VCaP (cell line): ENCODE measurements around the gene DENND4A.
"Not testable (repeated sequence)": the region's sequence is repeated elsewhere in the genome, so short reads cannot be mapped to it uniquely, and the experiment has no call there.

Experiments used
- H3K27ac ChIP-seq: fragments of 450-650 bp; 2 replicates; pipeline ENCODE4 v1.5.1; 2017
- TF ChIP-seq, protein P1 (sequence below): fragments of 450-650 bp; conservative IDR thresholded peaks from 2 replicates; pipeline ENCODE4 v1.5.1; 2017; ENCODE audit warnings: mild to moderate bottlenecking, moderate library complexity

Gene DENND4A

DNA sequence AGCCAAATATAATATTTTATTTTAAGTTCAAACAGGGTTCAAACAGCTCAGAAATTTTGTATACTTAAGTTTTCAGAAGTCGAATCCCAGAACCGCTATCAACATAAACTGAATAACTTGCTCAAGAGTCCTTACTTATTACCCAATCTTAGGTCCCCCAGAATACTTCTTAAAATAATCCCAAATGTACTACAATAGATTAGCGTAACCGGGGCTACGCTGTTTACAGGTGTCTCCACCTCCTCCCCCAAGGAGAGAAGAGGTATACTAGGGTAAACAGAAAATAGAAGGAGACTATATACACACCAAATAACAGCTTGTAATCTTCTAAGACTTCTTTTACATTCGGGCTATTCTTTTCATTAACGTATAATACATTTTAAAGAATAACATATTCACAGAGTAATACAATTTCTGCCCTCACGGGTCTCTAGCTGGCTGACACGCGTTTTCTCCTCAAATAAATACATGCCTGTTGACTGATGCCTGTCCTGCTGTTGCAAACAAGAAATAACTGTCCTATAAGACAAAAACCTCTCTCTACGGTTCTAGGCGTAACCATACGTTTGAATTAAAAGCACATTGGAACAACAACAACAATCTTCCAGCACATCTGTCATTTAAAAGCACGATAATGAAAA lies 1.3 kb downstream of the DENND4A start:
- peak overlapping the region; percentile 88 for H3K27ac ChIP-seq
- TF ChIP-seq, protein P1, sequence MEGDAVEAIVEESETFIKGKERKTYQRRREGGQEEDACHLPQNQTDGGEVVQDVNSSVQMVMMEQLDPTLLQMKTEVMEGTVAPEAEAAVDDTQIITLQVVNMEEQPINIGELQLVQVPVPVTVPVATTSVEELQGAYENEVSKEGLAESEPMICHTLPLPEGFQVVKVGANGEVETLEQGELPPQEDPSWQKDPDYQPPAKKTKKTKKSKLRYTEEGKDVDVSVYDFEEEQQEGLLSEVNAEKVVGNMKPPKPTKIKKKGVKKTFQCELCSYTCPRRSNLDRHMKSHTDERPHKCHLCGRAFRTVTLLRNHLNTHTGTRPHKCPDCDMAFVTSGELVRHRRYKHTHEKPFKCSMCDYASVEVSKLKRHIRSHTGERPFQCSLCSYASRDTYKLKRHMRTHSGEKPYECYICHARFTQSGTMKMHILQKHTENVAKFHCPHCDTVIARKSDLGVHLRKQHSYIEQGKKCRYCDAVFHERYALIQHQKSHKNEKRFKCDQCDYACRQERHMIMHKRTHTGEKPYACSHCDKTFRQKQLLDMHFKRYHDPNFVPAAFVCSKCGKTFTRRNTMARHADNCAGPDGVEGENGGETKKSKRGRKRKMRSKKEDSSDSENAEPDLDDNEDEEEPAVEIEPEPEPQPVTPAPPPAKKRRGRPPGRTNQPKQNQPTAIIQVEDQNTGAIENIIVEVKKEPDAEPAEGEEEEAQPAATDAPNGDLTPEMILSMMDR: no peak

DNA sequence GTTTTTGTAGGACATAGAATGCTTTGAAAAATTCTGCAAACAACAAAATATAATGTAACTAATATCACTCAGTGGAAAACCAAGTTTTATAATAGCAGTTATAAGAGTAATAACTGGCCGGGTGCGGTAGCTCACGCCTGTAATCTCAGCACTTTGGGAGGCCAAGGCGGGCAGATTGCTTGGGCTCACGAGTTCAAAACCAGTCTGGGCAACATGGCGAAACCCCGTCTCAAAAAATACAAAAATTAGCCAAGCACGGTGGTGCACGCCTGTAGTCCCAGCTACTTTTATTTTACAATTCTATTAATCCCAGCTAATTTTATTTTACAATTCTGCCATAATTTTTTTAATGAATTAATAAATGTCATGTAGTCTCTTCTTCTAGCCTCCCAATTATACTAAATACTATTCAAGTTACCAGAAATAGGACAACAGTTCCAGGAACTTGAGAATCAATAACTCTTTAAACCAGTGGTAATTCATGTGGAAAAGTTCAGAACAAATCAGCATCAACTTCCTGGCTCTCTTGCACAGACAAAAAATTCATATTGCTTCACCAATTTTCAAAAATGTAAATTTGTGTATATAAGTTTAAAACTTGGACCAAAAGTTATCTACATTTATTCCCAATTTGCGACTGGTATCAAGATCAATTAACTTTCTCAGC lies 2.2 kb downstream of the DENND4A start:
- TF ChIP-seq, protein P1: no peak
- H3K27ac ChIP-seq: no peak overlapping the region; the same call in 1 of the 2 replicates

DNA sequence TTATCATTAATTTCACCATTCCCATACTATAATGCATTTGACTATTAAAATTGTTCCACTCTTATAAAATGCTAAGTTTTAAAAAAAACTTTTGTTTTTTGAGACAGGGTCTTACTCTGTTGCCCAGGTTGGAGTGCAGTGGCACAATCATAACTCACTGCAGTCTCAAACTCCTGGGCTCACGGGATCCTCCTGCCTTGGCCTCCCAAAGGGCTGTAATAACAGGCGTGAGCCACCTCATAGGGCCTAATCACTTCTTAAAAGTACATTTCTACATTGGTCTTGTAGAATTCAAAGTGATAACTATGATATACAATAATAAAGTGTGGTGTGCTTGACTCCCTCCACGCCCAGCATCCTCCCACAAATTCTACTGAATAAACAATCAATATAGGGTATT lies 3.0 kb downstream of the DENND4A start:
- no peak overlapping the region for H3K27ac ChIP-seq
- TF ChIP-seq, protein P1: no peak

DNA sequence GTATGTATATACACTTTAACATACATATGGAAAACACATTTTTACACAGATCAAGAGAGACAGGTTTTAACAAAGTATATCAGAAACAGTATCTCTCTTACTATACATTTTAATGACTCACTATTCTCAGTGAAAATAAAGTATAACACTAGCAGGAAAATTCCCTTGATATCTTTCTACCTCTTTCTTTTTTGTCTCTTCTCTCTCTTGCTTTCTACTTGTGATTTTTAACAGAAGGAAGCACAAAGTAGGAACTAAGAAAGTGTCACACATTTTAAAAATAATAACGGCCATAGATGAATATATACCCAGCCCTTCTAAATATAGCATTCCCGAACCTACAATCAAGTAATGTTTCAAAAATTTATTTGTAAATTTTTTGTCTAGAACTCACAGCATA lies 4.8 kb downstream of the DENND4A start:
- TF ChIP-seq, protein P1: no peak

DNA sequence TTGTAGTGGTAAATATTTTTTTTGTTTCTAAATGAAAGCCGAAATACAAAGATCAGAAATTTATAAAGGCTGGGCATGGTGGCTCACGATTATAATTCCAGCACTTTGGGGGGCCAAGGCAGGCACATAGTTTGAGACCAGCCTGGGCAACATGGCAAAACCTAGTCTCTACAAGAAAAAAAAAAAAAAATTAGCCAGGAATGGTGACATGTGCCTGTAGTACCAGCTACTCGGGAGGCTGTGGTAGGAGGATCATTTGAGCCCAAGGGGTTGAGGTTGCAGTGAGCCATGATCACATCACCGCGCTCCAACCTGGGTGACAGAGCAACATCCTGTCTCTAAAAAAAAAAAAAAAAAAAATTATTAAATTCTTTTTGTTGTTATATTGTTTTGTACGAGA lies 6.9 kb downstream of the DENND4A start:
- TF ChIP-seq, protein P1: no peak
- no peak overlapping the region for H3K27ac ChIP-seq

More for the DNA sequence above, 4.8 kb downstream of the DENND4A start:
- H3K27ac ChIP-seq: peak overlapping the region; percentile 62

DNA sequence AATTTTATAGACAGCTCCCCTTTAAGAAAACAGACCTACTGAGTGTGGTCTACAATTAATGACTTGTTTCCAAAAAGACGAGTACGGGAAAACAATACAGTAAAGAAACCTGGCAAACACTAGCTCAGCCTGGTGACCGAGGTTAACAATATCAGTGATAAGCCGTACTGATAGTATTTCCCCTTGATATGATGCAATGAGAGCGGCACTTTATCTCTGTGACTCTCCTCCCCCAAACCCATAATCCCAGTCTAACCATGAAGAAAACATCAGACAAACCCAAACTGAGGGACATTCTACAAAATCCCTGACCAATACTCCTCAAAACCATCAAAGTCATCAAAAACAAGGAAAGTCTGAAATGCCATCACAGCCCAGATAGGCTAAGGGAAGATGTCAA lies 8.2 kb downstream of the DENND4A start:
- TF ChIP-seq, protein P1: no peak
- no peak overlapping the region for H3K27ac ChIP-seq

DNA sequence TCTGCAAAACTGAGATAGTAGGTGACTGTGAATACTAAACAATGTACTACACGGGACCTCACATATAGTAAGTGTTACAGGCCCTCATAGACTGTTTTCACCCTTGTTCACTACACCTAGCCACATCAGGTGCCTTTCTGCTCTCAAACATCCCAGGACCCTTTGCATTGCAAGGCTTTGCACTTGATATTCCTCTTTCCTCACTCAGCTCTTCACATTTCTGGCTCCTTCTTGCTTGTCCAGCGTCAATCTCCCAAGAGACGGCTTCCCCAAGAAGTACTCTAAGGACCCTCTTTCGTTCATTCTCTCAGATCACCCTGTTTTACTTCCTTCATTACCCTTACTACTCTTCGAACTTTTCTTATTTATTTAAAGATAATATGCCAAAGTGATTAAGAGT lies 10.0 kb downstream of the DENND4A start:
- TF ChIP-seq, protein P1: no peak
- no peak overlapping the region for H3K27ac ChIP-seq

DNA sequence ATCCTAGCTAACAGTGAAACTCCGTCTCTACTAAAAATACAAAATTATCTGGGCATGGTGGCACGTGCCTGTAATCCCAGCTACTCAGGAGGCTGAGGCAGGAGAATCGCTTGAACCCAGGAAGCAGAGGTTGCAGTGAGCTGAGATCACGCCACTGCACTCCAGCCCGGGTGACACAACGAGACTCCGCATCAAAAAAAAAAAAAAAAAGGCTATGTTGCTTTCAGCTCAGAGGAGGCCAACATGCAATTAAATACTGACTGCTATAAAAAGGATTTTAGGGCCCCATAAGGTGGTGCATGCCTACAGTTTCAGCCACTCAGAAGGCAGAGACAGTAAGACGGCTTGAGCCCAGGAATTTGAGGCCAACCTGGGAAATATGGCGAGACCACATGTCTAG lies 13.4 kb downstream of the DENND4A start:
- H3K27ac ChIP-seq: not testable (repeated sequence)
